Activated naive CD8-positive, alpha-beta T cell treated with anti-CD3 and anti-CD28 coated beads for 36 hours (primary cell): ENCODE results near the gene CACNB3. TPM values are rescaled to one million over a fixed set of nuclear protein-coding genes. Genes with fewer than 3 reads are reported as not detected.

Experiments
- DNase-seq: peaks from one replicate; pipeline ENCODE4 v3.0.0; 2021
- H3K27ac Mint-ChIP-seq: one replicate; pipeline ENCODE4 v1.8.0; 2022; ENCODE audit warnings: mild to moderate bottlenecking, moderate library complexity, mixed read lengths
- H3K27me3 Mint-ChIP-seq: one replicate; pipeline ENCODE4 v1.8.0; 2022; ENCODE audit warnings: mild to moderate bottlenecking, mixed read lengths
- H3K36me3 Mint-ChIP-seq: one replicate; pipeline ENCODE4 v1.8.0; 2021; ENCODE audit warnings: mild to moderate bottlenecking, mixed read lengths
- H3K4me1 Mint-ChIP-seq: one replicate; pipeline ENCODE4 v1.8.0; 2021; ENCODE audit warnings: mixed read lengths
- H3K4me3 Mint-ChIP-seq: one replicate; pipeline ENCODE4 v1.8.0; 2022; ENCODE audit warnings: mild to moderate bottlenecking, moderate library complexity, mixed read lengths
- H3K9me3 Mint-ChIP-seq: one replicate; pipeline ENCODE4 v1.8.0; 2022; ENCODE audit warnings: mixed read lengths
- total RNA-seq, 2 experiments: library from RNA; stranded (reverse); gene quantifications; one replicate each; pipeline ENCODE4 v1.2.3, GENCODE V29; 2021

Gene CACNB3
- total RNA-seq, 2 experiments from 2014 or later, result 4.4 to 4.6 TPM

- no peaks in the 10 kb centered on the region for H3K9me3 Mint-ChIP-seq
- no peak overlapping the region for H3K27ac Mint-ChIP-seq
- H3K4me1 Mint-ChIP-seq, result no peaks in the 10 kb centered on the region
- peaks cover 29% of the 10 kb centered on the region for H3K27me3 Mint-ChIP-seq
- no peaks in the 10 kb centered on the region for H3K36me3 Mint-ChIP-seq
- H3K4me3 Mint-ChIP-seq, result no peak overlapping the region
- no peak for DNase-seq
Measured at GRCh38 chr12:48782457-48783395, 35.6 kb upstream of the CACNB3 start.

DNA sequence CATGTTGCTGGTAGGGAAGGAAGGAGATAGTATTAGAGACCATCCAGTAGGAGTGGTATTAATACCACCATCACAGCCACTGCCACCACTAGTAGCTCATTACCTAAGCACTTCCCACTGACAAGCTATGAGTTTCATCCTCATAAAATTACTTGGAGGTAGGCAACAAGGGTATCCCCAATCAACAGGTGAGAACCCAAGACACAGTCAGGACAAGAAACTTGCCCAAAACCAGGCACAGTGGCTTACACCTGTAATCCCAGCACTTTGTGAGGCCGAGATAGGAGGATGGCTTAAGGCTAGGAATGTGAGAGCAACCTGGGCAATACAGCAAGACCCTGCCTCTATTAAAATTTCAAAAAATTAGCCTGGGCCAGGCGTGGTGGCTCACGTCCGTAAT lies 34.9 kb upstream of the CACNB3 start:
- no peak overlapping the region for H3K4me3 Mint-ChIP-seq
- H3K27ac Mint-ChIP-seq, result no peak overlapping the region
- peaks cover 36% of the 10 kb centered on the region for H3K27me3 Mint-ChIP-seq
- H3K36me3 Mint-ChIP-seq, result no peaks in the 10 kb centered on the region
- peaks cover 4% of the 10 kb centered on the region for H3K4me1 Mint-ChIP-seq
- no peak for DNase-seq
- H3K9me3 Mint-ChIP-seq, result no peaks in the 10 kb centered on the region

DNA sequence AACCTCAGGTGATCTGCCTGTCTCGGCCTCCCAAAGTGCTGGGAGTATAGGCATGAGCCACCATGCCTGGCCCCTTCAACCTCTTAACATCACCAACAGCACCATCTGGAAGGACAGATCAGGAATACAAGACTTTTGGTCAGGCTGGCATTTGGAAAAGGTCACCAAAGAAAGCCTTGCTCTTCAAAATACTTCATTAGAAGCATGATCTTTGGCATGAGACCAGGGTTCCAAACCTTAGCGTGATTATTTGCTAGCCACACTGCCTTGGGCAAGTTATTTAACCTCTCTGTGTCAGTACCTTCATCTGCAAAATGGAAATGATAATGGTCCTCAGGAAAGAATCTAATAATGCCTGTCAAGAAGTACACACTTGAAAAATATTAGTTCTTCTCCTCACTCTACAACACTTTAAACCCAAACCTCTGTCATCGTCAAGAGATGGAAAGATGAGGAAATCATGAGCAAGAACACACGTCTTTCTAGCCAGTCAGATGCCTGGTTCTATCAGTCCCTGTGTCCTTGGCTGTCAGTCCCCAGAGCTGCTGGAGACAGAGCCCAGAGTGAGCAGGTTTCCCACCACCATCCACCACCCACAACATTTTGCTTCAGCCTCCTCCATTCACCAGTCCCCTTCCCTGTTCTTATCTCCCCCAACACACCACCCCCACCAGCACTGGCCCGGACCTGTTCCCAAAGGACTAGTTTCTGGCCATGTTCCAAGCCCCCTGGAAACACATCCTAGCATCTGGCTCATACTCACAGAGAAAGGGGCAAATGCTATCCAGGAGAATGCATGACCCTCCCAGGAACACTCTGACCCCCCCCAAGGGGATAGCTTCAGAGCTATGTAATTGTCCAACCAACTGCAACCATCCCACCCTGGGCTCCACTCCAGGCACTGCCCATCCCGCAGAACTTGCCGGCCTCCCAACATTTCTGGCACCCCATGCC lies 31.4 kb upstream of the CACNB3 start:
- no peak for DNase-seq
- peaks cover 62% of the 10 kb centered on the region for H3K27me3 Mint-ChIP-seq
- H3K9me3 Mint-ChIP-seq, result no peaks in the 10 kb centered on the region
- no peak overlapping the region for H3K27ac Mint-ChIP-seq
- H3K4me3 Mint-ChIP-seq, result no peak overlapping the region
- H3K36me3 Mint-ChIP-seq, result no peaks in the 10 kb centered on the region
- H3K4me1 Mint-ChIP-seq, result peaks cover 7% of the 10 kb centered on the region

GRCh38 chr12:48787791-48788523 lies 30.3 kb upstream of the CACNB3 start:
- H3K27me3 Mint-ChIP-seq, result peaks cover 62% of the 10 kb centered on the region
- no peak for DNase-seq
- H3K4me1 Mint-ChIP-seq, result peaks cover 7% of the 10 kb centered on the region
- H3K9me3 Mint-ChIP-seq, result no peaks in the 10 kb centered on the region
- H3K27ac Mint-ChIP-seq, result no peak overlapping the region
- peak overlapping the region; percentile 14 for H3K4me3 Mint-ChIP-seq
- no peaks in the 10 kb centered on the region for H3K36me3 Mint-ChIP-seq

DNA sequence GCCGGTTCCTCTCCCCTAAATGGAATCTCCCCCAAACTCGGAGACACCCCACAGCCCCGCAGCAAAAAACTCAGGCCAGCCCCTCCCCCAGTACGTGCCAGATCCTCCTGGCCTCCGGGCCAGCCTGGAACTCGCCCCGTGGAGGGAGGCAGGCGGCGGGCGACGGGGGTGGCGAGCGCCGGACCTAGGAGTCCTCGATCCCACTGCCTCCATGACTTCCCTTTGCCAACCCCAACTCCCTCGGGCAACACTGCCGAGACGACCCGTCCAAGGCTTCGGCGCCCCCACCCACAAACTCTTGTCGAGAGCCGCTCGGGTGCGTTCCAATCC lies 29.8 kb upstream of the CACNB3 start:
- Mint-ChIP-seq H3K4me3 (peak overlapping the region; percentile 67), H3K9me3 (no peaks in the 10 kb centered on the region), H3K4me1 (peaks cover 7% of the 10 kb centered on the region), H3K27me3 (peaks cover 60% of the 10 kb centered on the region), H3K27ac (no peak overlapping the region), H3K36me3 (no peaks in the 10 kb centered on the region)
- DNase-seq, result no peak

DNA sequence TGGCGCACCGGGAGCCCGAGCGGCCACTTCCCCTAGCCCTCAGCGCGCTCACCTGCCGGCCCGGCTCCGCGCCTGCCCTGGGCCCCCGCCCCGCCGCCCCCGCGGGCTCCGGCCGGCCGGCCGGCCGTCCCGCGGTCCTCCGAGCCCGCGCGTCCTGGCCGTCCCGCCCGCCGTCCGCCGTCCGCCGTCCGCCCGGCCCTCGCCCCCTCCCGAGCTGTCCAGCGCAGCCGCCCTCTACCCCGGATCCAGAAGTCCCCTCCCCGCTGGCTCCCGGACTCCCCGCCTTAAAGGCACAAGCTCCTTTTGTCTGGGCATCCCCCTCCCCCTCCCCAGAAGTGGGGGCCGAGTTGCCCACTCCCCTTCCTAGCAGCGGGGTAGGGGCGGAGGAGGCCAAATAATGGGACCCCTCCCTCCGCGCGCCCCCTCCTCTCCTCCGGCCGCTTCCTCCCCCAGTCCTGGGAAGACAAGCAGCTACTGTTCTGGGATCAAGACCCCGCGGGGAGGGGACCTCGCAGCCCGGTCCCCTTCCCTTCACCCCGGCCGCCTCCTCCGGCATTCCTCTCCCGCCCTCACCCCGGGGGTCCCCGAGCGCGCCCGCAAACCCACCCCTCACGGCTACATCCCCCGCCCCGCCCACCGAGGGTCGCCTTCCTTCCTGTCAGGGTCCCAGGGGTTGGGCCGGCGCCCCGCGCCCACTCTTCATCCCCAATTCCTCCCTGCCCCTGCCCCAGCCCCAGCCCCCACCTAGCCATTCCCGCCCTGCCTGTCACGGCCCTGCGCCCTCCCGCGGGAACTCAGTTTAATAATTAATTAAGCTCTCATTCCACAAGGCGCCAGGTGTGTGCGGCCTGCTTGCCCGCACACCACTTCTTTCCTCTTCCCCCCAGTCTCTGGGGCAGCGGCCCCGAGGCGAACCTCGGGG lies 29.2 kb upstream of the CACNB3 start, which contains the start of gene ADCY6:
ADCY6 (minus strand) TSS at position 236 of the 922 bp plus-strand sequence. CDS start 5,655 bp downstream, outside the sequence.
- Mint-ChIP-seq H3K27ac (no peak within 1 kb of the TSS), H3K4me3 (peak within 1 kb of the TSS; percentile 67), H3K36me3 (no peaks in the 10 kb centered on the region), H3K27me3 (peaks cover 60% of the 10 kb centered on the region), H3K9me3 (no peaks in the 10 kb centered on the region), H3K4me1 (peaks cover 7% of the 10 kb centered on the region)
- DNase-seq, result no peak

- no peak overlapping the region for H3K4me3 Mint-ChIP-seq
- peaks cover 59% of the 10 kb centered on the region for H3K27me3 Mint-ChIP-seq
- no peak overlapping the region for H3K27ac Mint-ChIP-seq
- H3K36me3 Mint-ChIP-seq, result no peaks in the 10 kb centered on the region
- H3K9me3 Mint-ChIP-seq, result no peaks in the 10 kb centered on the region
- DNase-seq, result no peak
- peaks cover 7% of the 10 kb centered on the region for H3K4me1 Mint-ChIP-seq
Measured at GRCh38 chr12:48789858-48790326, 28.4 kb upstream of the CACNB3 start.

- Mint-ChIP-seq H3K4me3 (no peak overlapping the region), H3K4me1 (peaks cover 5% of the 10 kb centered on the region)
- no peak for DNase-seq
Measured at GRCh38 chr12:48793696-48794095, 24.6 kb upstream of the CACNB3 start.

DNA sequence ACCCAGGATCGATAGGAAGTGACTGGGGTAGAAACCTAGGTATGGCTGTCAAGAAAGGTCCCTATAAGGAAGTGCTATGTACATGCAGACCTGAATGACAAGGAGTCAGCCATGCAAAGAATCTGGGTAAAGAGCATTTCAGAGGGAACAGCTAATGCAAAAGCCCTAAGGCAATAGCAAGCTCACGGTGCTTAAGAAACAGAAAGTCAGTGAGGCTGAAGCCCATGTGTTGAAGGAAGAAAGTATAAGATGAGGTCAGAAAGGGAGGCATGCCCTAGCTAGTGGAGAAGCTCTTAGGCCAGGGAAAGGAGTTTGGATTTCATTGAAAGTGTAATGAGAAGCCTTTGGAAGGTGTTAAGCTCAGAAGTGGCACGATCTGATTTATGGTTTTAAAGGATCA lies 23.4 kb upstream of the CACNB3 start:
- Mint-ChIP-seq H3K9me3 (no peaks in the 10 kb centered on the region), H3K27ac (no peak overlapping the region), H3K4me1 (peaks cover 5% of the 10 kb centered on the region), H3K36me3 (no peaks in the 10 kb centered on the region), H3K27me3 (peaks cover 18% of the 10 kb centered on the region), H3K4me3 (no peak overlapping the region)
- DNase-seq, result no peak

More at GRCh38 chr12:48793696-48794095, 24.6 kb upstream of the CACNB3 start:
- Mint-ChIP-seq H3K27ac (no peak overlapping the region), H3K27me3 (peaks cover 30% of the 10 kb centered on the region), H3K9me3 (no peaks in the 10 kb centered on the region), H3K36me3 (no peaks in the 10 kb centered on the region)

DNA sequence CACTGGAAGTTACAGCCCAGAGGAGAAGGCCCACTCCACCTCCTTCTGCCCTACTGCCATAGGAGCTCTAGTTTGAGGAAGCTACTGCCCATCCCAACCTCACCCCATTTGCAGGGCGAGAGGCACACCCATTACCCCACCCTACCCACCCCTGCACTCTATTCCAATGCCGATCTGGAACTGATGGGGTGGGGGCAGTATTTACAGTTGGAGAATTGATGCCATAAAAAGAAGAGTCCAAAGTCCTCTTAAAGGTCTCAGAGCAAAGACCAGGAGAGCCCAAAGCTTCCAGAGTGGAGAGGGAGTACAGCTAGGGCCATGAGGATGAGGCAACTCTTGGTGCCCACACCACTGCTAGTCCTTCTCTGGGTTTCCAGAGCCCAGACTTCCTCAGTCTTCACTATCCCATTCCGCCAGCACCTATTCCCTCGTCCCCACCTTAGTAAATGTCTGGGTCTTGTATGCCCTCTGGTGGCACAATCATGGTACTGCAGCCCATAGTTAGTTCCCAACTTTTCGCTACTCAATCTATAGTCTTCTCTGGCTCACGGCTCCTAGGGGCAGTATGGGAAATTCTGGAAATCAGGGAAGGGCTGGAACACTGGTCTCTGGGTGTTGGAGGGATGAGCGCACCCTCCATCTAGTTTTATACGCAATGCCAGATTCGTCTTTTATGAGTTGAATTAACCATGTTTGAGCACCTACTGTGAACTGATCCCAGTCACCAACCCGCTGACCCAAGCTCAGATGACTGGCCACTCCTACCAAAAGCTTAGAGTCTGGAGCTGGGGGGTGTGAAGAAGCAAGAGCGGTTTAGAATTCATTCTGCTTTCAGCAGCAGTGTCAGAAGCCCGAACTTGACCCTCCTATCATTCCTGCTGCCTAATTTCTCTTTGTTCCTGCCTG lies 22.5 kb upstream of the CACNB3 start:
- Mint-ChIP-seq H3K4me3 (no peak overlapping the region), H3K36me3 (no peaks in the 10 kb centered on the region), H3K27ac (no peak overlapping the region), H3K9me3 (no peaks in the 10 kb centered on the region), H3K27me3 (peaks cover 9% of the 10 kb centered on the region), H3K4me1 (peaks cover 5% of the 10 kb centered on the region)
- peak; percentile 46 for DNase-seq

DNA sequence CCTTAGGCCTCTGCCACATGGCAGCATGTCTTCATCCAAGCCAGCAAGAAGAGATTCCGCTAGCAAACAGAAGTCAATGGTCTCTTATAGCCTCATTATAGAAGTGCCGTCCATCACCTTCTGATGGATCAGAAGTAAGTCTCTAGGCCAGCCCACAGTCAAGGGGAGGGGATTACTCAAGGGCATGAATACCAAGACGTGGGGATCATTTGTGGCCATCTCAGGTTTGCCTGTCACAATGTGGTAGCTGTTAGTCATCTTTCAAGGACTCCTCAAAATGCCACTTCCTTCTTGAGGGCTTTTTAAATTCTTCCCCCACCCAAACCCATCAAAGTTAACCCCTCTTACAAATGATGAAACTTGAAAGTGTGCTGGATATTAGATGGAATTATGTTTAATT lies 21.3 kb upstream of the CACNB3 start:
- Mint-ChIP-seq H3K4me3 (no peak overlapping the region), H3K27ac (no peak overlapping the region), H3K27me3 (peaks cover 6% of the 10 kb centered on the region), H3K36me3 (no peaks in the 10 kb centered on the region), H3K9me3 (no peaks in the 10 kb centered on the region), H3K4me1 (peaks cover 5% of the 10 kb centered on the region)
- no peak for DNase-seq

GRCh38 chr12:48800457-48800856 lies 17.8 kb upstream of the CACNB3 start:
- no peaks in the 10 kb centered on the region for H3K27me3 Mint-ChIP-seq
- no peak for DNase-seq
- peaks cover 8% of the 10 kb centered on the region for H3K4me1 Mint-ChIP-seq
- H3K4me3 Mint-ChIP-seq, result no peak overlapping the region
- no peaks in the 10 kb centered on the region for H3K9me3 Mint-ChIP-seq
- H3K36me3 Mint-ChIP-seq, result no peaks in the 10 kb centered on the region
- H3K27ac Mint-ChIP-seq, result no peak overlapping the region

- DNase-seq, result no peak
- no peaks in the 10 kb centered on the region for H3K36me3 Mint-ChIP-seq
- H3K9me3 Mint-ChIP-seq, result no peaks in the 10 kb centered on the region
- H3K4me1 Mint-ChIP-seq, result peaks cover 8% of the 10 kb centered on the region
- no peak overlapping the region for H3K27ac Mint-ChIP-seq
- H3K4me3 Mint-ChIP-seq, result no peak overlapping the region
- H3K27me3 Mint-ChIP-seq, result no peaks in the 10 kb centered on the region
Measured at GRCh38 chr12:48800971-48801370, 17.3 kb upstream of the CACNB3 start.
